RCC 7860 (cell line): Measurements from ENCODE around the gene GIMAP7.
"Not testable (repeated sequence)": the region's sequence is repeated elsewhere in the genome, so short reads cannot be mapped to it uniquely, and the experiment has no call there.

Experiments used
- DNase-seq: peaks from one replicate; pipeline ENCODE4 v3.0.0-alpha.2; 2015; ENCODE audit warnings: low spot score
- FAIRE-seq: peaks from 2 replicates; lab custom pipeline; 2012; peaks lifted over from hg19 to GRCh38; lab: Jason Lieb, UNC

The GIMAP7 gene

DNA sequence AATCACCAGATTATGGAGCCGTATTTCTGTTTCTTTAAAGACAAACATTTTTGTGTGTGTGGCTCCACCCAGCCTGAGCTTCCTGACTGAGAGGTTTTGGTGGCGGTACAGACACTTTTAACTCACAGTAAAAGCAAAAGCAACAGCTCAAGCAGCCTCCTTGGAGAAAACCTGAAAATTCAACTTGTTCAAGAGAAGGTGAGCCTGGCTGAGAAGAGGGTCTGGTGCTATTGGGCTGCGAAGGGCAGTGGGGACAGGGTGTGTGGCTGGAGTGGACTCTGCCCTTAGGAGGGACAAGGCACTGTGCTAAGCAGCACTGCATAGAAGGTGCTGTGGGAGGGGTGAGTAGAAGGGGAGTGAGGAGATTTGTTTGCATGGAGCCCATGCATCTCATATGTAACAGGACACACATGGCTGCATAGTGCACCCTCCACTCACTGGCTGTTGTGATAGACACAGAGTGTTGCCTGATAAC lies at the start of gene GIMAP7:
TSS of gene GIMAP7 (plus strand) at position 125 of the 475 bp plus-strand sequence. CDS start 5,103 bp downstream, outside the sequence.
- FAIRE-seq (no peak), DNase-seq (no peak)

DNA sequence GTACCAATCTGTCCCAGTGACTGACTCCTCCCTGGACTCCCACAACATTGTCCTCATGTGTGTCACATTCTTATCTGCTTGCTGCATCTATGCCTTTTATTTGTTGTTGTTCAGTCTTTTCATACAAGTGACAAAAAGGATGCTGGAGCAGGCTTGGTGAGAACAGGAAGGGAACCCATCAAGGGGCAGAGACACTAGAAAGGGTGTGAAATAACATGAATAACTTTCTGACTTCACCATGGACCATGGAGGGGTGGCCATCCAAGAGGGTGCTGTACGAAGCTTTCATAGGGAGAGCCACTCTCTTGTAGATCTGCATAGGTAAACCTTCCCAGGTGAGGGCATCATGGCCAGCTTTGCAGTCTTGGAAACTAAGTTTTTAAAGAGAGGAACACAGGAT lies 49.7 kb upstream of the GIMAP7 start:
- FAIRE-seq (no peak), DNase-seq (no peak)

DNA sequence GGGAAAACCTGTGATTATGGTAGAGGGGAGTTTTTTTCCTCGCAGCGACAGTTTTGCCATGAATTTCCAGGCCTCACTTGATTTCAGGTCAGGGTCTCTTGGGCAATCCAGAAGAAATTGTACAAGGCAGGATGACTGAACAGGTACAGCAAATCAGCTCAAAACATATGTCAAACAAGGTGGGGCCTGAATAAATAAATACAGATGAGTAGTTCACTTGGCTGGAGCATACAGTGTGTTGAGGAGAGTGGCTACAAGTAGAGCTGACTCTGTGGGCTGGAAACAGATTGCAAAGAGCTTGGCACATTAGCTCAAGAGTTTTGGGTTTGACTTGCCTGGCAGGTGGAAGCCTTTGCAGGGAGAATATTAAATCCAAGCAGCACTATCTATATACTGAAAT lies 49.3 kb upstream of the GIMAP7 start:
- no peak for DNase-seq
- FAIRE-seq, result no peak

DNA sequence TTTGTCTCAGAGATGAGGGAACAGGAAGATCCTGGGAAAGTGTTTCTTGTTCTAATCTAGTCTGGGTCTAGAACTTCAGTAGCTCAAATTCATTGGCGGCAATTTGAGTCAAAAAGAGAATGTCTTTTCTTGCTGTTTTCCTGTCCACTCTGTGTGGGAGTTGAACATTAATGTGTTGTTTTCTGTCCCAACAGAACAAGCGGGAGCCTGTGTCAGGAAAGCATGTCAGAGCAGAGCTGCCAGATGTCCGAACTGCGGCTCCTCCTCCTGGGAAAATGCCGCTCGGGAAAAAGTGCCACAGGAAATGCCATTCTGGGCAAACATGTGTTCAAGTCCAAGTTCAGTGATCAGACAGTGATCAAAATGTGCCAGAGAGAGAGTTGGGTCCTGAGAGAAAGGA lies 48.2 kb upstream of the GIMAP7 start:
- no peak for FAIRE-seq
- no peak for DNase-seq

DNA sequence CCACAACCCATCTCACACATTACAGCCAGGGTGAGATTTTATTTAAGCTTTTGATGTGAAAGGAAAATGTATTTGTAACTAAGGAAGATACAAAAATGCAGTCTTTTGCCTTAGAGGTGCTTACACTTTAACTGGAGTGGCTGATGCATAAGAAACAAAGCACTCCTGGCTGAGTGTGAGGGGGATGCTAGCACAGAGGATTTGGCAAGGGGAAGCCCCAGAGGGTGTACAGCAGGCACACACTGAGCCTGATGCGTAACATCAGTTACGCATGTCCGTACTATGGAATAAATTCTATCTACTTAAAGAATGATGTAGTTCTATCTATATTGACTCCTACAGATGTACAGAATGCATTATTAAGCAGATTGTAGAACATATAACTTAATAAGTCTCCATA lies 46.4 kb upstream of the GIMAP7 start:
- FAIRE-seq (no peak), DNase-seq (no peak)

DNA sequence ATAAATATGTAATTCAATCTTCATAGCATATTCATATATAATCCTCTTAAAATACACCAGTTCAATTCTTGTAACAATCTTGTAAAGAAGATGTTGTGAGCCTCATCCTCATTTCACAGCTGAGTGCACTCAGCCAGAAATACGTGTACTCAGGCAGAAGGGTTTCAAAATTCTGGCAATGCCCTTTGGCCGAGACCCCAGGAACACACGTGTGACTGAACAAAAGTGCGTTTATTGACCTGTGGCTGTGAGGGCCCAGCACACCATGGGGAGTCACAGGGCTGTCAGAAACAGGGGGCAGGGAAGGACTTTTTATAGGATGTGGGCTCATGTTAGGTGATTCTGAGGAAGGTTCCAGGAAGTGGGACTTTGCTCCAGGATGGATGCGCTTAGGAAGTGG lies 42.8 kb upstream of the GIMAP7 start:
- no peak for FAIRE-seq
- DNase-seq, result no peak

DNA sequence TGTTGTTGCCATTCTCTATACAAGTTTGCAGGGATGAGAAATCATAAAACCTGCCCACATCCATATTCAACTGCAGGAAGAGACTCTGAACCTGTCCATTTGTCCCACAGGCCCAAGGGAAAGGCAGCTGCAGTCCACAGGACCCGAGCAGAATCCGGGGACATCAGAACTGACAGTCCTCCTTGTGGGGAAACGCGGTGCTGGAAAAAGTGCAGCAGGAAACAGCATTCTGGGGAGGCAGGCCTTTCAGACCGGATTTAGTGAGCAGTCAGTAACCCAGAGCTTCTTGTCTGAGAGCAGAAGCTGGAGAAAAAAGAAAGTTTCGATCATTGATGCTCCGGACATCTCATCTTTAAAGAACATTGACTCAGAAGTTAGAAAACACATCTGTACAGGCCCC lies 40.8 kb upstream of the GIMAP7 start:
- no peak for DNase-seq
- no peak for FAIRE-seq

DNA sequence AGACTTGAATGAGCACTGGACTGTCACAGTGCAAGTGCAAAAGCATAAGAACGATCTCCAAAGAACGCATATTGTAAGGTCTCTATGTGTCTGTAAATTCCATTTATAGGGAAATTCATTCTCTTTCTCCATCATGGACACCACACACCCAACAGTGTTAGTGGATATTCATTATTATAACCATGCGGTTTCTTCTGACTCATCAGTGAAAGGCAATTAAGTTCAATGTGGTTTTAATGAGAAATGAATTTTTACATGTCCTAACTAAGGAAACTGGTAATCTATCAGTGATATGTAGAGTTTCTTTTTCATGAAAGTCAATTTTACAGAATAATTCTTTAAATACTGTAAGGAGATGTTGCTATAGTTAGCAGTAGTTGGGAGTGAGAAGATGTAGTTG lies 38.4 kb upstream of the GIMAP7 start:
- DNase-seq, result no peak
- FAIRE-seq, result no peak

DNA sequence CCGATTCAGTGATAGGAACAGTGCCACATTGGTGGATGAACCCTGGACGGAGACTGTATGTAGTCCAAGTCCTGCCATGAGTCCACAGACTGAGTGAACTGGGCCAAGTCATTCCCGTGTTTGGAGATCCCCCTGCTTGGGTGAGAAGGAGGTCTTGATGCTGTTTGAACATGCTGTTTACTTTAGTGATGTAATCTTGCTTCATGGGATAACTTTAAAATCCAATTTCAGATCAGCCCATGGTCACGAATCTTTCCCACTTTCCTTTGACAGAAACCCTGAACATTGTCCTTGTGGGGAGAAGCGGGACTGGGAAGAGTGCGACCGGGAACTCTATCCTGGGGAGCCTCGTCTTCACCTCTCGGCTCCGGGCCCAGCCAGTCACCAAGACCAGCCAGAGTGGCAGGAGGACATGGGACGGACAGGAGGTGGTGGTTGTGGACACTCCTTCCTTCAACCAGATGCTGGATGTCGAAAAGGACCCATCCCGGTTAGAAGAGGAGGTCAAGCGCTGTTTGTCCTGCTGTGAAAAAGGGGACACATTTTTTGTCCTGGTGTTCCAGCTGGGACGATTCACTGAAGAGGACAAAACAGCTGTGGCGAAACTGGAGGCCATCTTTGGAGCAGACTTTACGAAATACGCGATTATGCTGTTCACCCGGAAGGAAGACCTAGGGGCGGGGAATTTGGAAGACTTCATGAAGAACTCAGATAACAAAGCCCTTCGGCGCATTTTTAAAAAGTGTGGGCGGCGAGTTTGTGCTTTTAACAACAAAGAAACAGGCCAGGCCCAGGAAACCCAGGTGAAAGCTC lies 37.6 kb upstream of the GIMAP7 start:
- FAIRE-seq, result no peak
- no peak for DNase-seq

DNA sequence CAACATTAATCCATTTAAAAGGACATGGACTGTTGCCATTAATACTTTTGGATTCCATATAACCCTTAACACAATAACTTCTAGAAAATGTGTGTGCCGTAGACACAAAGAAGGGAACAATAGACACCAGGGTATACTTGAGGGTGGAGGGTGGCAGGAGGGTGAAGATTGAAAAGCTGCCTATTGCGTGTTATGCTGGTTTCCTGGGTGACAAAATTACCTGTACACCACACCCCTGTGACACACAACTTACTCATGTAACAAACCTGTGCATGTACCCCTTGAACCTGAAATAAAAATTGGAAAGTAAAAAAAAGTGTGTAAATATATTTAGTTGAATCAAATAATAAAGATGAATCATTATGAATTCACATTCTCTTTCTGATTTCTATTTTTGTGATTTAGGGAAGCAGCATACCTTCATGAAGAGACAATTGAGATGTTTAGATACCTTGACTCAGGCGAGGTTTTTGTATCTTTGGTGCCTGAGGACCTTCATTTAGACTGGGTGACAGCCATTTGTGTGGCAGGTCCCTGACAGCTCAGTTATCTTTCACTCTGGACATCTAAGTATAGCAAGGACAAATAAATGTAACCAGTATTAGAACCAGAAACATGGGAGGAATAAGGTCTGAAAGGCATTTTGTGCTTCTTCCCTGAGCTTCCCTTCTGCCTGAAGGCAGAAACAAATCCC lies 35.5 kb upstream of the GIMAP7 start:
- no peak for FAIRE-seq
- no peak for DNase-seq

DNA sequence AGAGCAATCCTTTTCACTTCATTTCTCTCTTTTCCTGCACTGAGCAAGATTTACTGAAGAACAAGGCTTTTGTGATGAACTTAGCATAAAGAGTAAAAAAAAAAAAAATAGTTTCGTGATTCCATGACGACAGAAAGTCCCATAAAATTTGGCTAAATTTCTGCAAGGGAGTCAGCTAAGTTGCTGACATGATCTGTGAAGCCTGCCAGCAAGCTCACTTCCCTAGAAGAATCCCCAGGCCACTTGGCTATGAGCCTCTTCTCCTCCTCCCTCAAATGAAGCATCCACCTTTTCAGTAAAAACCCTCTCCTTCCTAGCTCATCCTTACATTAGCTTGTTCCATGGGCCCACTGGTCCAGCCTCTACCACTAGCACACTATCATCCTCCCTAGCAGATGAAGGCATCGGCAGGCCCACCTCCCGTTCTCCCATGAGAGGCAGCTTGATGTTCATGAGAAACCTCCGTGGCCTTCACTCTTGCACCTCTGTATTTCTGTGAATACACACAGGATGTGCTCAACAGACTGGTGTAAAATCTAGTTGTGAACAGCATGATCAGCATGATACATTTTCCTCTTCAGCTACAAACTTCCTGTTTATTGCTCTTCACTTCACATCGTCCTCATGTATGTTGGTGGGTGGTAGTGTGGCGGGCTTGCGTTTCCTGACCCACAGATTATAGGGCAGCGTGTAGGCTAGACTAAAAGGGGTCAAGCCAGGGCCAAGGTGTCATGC lies 33.3 kb upstream of the GIMAP7 start:
- FAIRE-seq (no peak), DNase-seq (no peak)

DNA sequence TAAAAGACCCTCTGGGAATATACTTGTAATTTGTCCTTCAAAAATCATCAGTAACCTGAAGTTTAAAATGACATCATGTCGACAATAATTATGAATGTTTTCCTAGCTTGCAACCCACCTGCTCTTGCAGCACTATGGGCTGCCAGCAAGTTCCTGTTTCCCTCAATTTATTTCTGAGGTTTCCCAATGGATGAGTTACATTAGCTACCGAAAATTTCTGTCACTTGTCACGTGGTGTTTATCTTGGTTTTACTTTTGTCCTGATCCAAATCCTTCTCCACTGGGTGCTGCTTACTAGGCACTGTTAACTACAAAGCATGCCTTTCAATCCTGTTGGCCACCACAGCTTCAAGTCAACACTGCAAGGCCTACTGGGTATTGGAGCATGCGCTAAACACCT lies 32.8 kb upstream of the GIMAP7 start:
- FAIRE-seq (no peak), DNase-seq (no peak)

DNA sequence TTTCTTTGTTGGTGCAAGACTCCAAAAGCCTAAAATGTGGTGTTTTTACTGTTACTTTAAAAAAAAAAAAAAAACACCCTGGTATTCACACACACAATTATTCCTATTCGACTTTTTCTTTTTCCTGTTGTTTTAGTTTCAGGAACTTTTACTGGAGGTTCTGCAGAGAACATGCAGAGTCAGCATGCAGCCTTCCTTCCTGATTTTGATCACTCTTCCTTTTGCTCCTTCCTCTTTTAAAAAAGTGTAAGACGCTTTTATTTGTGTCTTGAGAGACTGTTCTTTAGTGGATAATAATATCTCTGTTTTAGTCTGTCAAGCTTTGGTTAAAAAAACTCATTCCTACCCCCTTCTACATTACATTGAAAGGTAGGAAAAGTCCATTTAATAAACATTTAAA lies 31.2 kb upstream of the GIMAP7 start:
- FAIRE-seq, DNase-seq: not testable (repeated sequence)

DNA sequence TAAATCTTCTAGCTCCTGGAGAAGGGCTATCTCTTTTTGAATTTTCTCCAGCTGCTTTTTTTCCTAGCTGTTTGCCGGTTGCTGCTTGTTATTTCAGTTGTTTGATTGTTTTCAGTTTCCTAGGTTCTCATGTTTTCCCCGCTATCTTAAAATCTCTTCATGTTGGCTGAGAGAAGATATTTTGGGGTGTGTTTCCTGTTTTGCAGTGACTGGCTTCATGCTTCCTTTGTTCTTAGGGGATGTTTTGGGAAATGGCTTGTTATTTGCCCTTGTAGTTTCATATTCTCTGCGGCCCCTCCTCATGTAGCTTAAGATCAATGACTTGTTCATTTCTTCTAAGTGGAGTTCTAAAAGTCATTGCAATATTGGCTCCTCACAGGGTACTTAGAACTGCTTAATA lies 30.6 kb upstream of the GIMAP7 start:
- DNase-seq, FAIRE-seq: not testable (repeated sequence)

DNA sequence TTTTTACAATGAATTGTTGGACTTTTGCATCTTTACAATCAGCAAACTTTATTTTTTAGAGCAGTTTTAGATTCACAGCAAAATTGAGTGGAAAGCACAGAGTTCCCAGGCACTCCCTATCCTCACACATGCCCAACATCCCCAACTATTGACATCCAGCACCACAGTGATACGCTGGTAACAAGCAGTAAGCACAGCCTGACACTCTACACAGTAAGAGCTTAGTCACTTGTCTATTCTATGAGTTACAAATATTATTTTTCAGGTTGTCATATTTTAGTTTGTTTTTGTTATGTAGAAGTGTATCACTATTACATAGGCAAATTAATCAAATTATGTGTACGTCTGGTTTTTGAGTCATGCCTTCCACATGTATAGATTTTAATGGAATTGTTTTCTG lies 27.0 kb upstream of the GIMAP7 start:
- FAIRE-seq, result no peak
- no peak for DNase-seq

DNA sequence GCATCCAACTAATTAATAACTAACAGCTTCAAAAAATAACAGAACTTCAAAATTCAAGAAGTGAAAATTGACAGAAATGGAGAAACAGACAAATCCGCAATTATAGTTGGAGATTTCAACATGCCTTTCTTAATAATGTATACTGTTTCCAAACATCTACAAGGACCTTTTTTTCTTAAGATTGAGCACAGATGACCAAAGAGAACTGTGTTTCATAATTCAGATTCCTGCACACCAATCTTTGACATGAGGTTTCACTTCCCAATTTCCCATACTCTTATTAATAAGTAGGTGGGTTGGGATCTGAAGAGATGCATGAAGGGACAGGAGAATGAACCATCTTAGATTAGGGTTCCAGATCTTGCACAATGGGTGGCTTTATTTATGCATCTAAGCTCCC lies 24.9 kb upstream of the GIMAP7 start:
- DNase-seq (no peak), FAIRE-seq (no peak)

DNA sequence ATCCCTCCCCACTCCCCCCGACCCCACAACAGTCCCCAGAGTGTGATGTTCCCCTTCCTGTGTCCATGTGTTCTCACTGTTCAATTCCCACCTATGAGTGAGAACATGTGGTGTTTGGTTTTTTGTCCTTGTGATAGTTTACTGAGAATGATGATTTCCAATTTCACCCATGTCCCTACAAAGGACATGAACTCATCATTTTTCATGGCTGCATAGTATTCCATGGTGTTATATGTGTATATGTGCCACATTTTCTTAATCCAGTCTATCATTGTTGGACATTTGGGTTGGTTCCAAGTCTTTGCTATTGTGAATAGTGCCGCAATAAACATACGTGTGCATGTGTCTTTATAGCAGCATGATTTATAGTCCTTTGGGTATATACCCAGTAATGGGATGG lies 21.2 kb upstream of the GIMAP7 start:
- not testable (repeated sequence) for DNase-seq, FAIRE-seq

DNA sequence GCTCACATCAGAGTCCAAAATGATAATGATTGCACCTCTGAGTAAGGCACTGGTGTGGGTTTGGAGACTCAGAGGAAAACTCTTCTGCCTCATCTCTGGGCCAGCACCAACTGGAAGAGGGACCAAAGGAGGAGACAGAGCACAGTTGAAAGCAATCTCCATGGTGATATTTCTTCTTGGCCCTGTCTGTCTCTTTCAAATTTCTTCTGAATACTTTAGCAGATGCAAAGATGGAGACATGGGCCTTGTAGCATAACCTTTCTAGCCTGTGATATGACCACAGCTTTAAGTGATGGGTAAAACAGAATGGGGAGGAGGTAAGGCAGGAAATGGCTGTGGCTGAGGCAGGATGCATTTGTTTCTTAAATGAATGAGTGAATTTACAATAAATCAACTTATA lies 12.2 kb upstream of the GIMAP7 start:
- FAIRE-seq (no peak), DNase-seq (no peak)

DNA sequence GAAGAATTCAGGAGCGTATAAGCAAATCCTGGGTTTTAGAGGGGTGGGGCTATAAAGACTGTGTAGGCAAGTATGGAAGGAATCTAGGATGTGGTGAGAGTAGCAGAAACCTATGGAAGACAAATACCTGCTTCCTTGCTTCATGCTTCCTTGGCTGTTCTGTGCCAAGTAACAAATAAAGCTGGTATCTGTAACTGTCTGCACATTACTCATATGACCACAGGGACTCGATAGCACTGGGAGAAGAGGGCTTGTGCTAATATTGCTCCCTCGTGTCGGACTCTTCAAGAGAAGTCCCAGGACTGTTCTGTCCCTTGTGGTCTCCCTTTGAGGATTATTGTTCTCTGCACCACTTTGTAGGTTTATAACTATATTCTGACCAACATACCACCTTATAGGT lies 11.5 kb upstream of the GIMAP7 start:
- no peak for DNase-seq
- no peak for FAIRE-seq

DNA sequence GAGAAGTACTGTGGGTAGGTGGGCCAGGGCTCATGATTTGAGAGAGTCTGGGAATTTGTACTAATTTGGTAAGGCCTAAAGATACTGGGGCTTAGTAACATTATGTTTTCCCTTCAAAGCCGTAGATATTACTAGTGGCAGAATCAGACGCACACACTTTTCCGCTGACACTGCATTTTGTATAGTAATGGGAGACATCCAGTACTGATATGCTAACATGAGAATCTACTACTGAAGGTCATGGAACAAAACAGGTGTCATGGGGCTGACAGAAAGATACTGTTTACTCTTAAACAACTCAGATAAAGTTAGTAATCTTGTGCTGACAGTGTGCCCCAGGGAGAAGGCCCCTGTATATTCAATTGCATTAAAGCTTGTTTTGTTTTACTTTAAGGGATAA lies 11.1 kb upstream of the GIMAP7 start:
- FAIRE-seq (no peak), DNase-seq (no peak)

DNA sequence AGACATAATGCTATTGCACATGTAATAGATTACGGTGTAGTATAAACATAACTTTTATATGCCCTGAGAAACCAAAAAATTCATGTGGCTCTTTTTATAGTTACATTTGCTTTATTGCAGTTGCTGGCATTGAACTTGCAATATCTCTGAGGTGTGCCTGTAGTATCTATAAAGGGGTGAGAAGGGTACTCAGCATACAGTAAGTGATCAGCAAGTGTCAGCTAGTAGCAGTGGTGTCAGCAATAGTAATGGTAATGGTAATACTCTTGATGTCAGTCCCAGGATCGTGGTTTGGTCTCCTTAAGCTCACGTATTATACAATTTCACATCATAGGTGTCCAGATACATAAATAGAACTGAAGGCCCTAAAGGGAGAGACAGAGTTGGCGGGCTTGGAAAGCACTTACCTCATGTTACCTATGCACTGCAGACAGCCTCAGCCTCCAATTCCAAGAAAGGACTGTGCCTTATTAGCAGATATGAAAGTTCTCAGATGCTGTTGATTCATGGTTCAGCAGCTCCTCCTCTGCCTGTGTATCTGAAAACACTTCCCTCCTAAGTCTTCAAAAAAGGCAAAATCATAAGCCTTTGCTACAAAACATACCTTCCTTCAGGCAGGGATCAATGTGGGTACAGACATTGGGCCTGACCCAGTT lies 6.6 kb upstream of the GIMAP7 start:
- FAIRE-seq (no peak), DNase-seq (no peak)
